ENCODE data around the gene TMEM135.
"Not testable (repeated sequence)": the region's sequence is repeated elsewhere in the genome, so short reads cannot be mapped to it uniquely, and the experiment has no call there.

TMEM135 gene

DNA sequence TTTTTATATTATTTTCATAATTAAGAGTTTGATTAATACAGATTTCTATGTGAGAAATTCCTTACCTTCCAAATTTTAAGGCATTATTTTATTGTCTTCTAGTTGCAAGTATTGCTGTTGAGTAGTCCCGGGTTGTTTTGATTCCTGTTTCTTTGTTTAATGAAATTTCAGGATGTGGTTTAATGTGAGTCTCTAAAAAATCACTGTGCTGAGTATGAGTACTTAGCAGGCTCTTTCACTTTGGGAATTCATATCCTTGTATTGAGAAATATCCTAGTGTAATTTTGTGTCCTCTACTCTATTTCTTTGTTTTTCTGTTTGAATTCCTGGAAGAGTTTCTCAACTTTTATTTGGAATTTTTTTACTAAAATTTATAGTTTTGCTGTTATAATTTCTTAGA is 113.2 kb downstream of the TMEM135 start:
- H3K4me3 ChIP-seq (ENCODE audit: low read length), result no peak overlapping the region
- no peak overlapping the region for H3K4me2 ChIP-seq (ENCODE audit: low read length)
- H3K27ac ChIP-seq (ENCODE audit: low read depth, low read length), result no peak overlapping the region
- no peak for TF ChIP-seq EZH2phosphoT487 (IDR thresholded peaks at IDR 0.05; ENCODE audit: borderline replicate concordance, low read length)
- TF ChIP-seq, protein P1, sequence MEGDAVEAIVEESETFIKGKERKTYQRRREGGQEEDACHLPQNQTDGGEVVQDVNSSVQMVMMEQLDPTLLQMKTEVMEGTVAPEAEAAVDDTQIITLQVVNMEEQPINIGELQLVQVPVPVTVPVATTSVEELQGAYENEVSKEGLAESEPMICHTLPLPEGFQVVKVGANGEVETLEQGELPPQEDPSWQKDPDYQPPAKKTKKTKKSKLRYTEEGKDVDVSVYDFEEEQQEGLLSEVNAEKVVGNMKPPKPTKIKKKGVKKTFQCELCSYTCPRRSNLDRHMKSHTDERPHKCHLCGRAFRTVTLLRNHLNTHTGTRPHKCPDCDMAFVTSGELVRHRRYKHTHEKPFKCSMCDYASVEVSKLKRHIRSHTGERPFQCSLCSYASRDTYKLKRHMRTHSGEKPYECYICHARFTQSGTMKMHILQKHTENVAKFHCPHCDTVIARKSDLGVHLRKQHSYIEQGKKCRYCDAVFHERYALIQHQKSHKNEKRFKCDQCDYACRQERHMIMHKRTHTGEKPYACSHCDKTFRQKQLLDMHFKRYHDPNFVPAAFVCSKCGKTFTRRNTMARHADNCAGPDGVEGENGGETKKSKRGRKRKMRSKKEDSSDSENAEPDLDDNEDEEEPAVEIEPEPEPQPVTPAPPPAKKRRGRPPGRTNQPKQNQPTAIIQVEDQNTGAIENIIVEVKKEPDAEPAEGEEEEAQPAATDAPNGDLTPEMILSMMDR (IDR thresholded peaks at IDR 0.05; ENCODE audit: low read depth, low read length, poor library complexity, severe bottlenecking), result no peak
- H3K36me3 ChIP-seq (ENCODE audit: control insufficient read depth, low read length), result no peaks in the 10 kb centered on the region
- H3K79me2 ChIP-seq (ENCODE audit: control insufficient read depth, low read length), result no peaks in the 10 kb centered on the region; the same call in 1 of the 2 replicates
- no peaks in the 10 kb centered on the region for H3K9me2 ChIP-seq (replicated peaks; ENCODE audit: control insufficient read depth, low read length)
- no peaks in the 10 kb centered on the region for H3F3A ChIP-seq (ENCODE audit: control insufficient read depth, insufficient read depth)
- no peaks in the 10 kb centered on the region for H3K27me3 ChIP-seq (ENCODE audit: control insufficient read depth, low read length)
- peaks cover 7% of the 10 kb centered on the region for H3K4me1 ChIP-seq (ENCODE audit: control insufficient read depth, low read length)
- no peaks in the 10 kb centered on the region for H4K20me1 ChIP-seq (ENCODE audit: control insufficient read depth, insufficient read depth, low read depth, low read length)
- H3K9me3 ChIP-seq (ENCODE audit: control insufficient read depth, insufficient read depth, low read length), result no peaks in the 10 kb centered on the region

DNA sequence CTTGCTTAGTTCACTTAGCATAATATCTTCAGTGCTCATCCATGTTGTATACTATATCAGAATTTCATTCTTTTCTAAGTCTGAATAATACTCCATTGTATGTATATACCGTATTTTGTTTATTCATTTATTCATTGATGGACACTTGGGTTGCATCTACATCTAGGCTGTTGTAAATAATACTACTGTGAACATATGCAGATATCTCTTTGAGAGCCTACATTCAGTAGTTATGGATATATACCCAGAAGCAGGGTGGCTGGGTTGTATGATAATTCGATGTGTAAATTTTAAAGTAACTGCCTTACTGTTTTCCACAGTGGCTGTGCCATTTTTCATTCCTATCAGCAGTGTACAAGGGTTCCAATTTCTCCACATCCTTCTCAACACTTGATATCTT is 116.5 kb downstream of the TMEM135 start:
- H3K79me2 ChIP-seq (ENCODE audit: control insufficient read depth, low read length), result no peaks in the 10 kb centered on the region
- no peaks in the 10 kb centered on the region for H3K36me3 ChIP-seq (ENCODE audit: control insufficient read depth, low read length)
- H3K4me1 ChIP-seq (ENCODE audit: control insufficient read depth, low read length), result peaks cover 7% of the 10 kb centered on the region

DNA sequence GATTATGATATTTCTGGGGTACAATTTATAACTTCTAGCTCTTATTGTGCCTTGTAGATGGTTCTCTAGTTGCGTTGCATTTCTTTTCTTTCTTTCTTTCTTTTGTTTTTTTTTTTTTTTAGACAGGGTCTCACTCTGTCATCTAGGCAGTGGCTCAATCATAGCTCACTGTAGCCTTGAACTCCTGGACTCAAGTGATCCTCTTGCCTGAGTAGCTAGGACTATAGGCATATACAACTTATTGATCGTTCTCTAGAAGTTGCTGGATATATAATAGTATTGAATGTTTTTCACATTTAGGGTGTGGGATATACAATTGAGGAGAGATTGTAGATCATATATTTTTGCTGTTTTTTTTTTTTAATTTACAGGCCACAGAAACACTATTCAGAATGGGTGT is 119.2 kb downstream of the TMEM135 start:
- Histone ChIP-seq H3K79me2 (ENCODE audit: control insufficient read depth, low read length) (no peaks in the 10 kb centered on the region), H3K9me3 (ENCODE audit: control insufficient read depth, insufficient read depth, low read length) (no peaks in the 10 kb centered on the region), H4K20me1 (ENCODE audit: control insufficient read depth, insufficient read depth, low read depth, low read length) (no peaks in the 10 kb centered on the region), H3F3A (ENCODE audit: control insufficient read depth, insufficient read depth) (no peaks in the 10 kb centered on the region), H3K4me2 (ENCODE audit: low read length) (no peak overlapping the region), H3K4me3 (ENCODE audit: low read length) (no peak overlapping the region), H3K36me3 (ENCODE audit: control insufficient read depth, low read length) (no peaks in the 10 kb centered on the region), H3K27ac (ENCODE audit: low read depth, low read length) (no peak overlapping the region), H3K9me2 (replicated peaks; ENCODE audit: control insufficient read depth, low read length) (no peaks in the 10 kb centered on the region), H3K27me3 (ENCODE audit: control insufficient read depth, low read length) (no peaks in the 10 kb centered on the region), H3K4me1 (ENCODE audit: control insufficient read depth, low read length) (peaks cover 7% of the 10 kb centered on the region)
- TF ChIP-seq, protein P1 (IDR thresholded peaks at IDR 0.05; ENCODE audit: low read depth, low read length, poor library complexity, severe bottlenecking), result no peak
- no peak for TF ChIP-seq EZH2phosphoT487 (IDR thresholded peaks at IDR 0.05; ENCODE audit: borderline replicate concordance, low read length)

More for the DNA sequence above, 116.5 kb downstream of the TMEM135 start:
- no peak overlapping the region for H3K27ac ChIP-seq (ENCODE audit: low read depth, low read length)
- no peak overlapping the region for H3K4me3 ChIP-seq (ENCODE audit: low read length)
- no peak for TF ChIP-seq EZH2phosphoT487 (IDR thresholded peaks at IDR 0.05; ENCODE audit: borderline replicate concordance, low read length)
- TF ChIP-seq, protein P1 (IDR thresholded peaks at IDR 0.05; ENCODE audit: low read depth, low read length, poor library complexity, severe bottlenecking), result no peak
- no peaks in the 10 kb centered on the region for H3K27me3 ChIP-seq (ENCODE audit: control insufficient read depth, low read length)
- no peak overlapping the region for H3K4me2 ChIP-seq (ENCODE audit: low read length)
- no peaks in the 10 kb centered on the region for H3K9me2 ChIP-seq (replicated peaks; ENCODE audit: control insufficient read depth, low read length)
- H3F3A ChIP-seq (ENCODE audit: control insufficient read depth, insufficient read depth), result no peaks in the 10 kb centered on the region
- no peaks in the 10 kb centered on the region for H4K20me1 ChIP-seq (ENCODE audit: control insufficient read depth, insufficient read depth, low read depth, low read length)
- no peaks in the 10 kb centered on the region for H3K9me3 ChIP-seq (ENCODE audit: control insufficient read depth, insufficient read depth, low read length)

DNA sequence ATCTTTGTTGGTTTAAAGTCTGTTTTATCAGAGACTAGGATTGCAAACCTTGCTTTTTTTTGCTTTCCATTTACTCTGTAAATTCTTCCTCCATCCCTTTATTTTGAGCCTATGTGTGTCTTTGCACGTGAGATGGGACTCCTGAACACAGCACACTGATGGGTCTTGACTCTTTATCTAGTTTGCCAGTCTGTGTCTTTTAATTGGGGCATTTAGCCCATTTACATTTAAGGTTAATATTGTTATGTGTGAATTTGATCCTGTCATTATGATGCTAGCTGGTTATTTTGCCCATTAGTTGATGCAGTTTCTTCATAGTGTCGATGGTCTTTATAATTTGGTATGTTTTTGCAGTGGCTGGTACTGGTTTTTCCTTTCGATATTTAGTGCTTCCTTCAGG is 131.3 kb downstream of the TMEM135 start:
- not testable (repeated sequence) for H3K9me2 ChIP-seq (replicated peaks; ENCODE audit: control insufficient read depth, low read length); H3F3A ChIP-seq (ENCODE audit: control insufficient read depth, insufficient read depth); H3K27ac ChIP-seq (ENCODE audit: low read depth, low read length); H3K4me2 ChIP-seq (ENCODE audit: low read length); H3K36me3 ChIP-seq (ENCODE audit: control insufficient read depth, low read length); H3K9me3 ChIP-seq (ENCODE audit: control insufficient read depth, insufficient read depth, low read length); H3K4me1 ChIP-seq (ENCODE audit: control insufficient read depth, low read length); H4K20me1 ChIP-seq (ENCODE audit: control insufficient read depth, insufficient read depth, low read depth, low read length); H3K4me3 ChIP-seq (ENCODE audit: low read length); H3K27me3 ChIP-seq (ENCODE audit: control insufficient read depth, low read length); H3K79me2 ChIP-seq (ENCODE audit: control insufficient read depth, low read length)
